Lower leg skin (tissue), 3 donors: ENCODE results near the gene HUWE1.

ENCODE experiments used
- CTCF ChIP-seq, 3 donors: fragments of 450-650 bp; IDR thresholded peaks; one replicate each; pipeline ENCODE4 v1.5.1; 2016; ENCODE audit warnings: antibody characterized with exemption in 3 of 3, mild to moderate bottlenecking in 3 of 3, moderate library complexity in 2 of 3
- POLR2A ChIP-seq, 2 donors: fragments of 450-650 bp; IDR thresholded peaks; one replicate each; pipeline ENCODE4 v1.6.1; 2016 to 2017; ENCODE audit warnings: antibody characterized with exemption in 2 of 2, mild to moderate bottlenecking in 1 of 2, moderate library complexity in 1 of 2

- no peak for TF ChIP-seq CTCF (IDR thresholded peaks at IDR 0.05)
- no peak for TF ChIP-seq POLR2A (IDR thresholded peaks at IDR 0.05)
Measured at GRCh38 chrX:53666171-53666570, 20.3 kb downstream of the HUWE1 start.
